IPS DF 19.7 (cell line): ENCODE data around the gene PHYHD1.

ENCODE experiments used
- DNase-seq: peaks from one replicate; pipeline ENCODE4 v3.0.0-alpha.2; 2013; ENCODE audit warnings: low read depth, low spot score

Gene PHYHD1

GRCh38 chr9:128920381-128921058 lies at the start of gene PHYHD1:
Gene PHYHD1 (plus strand): TSS chr9:128920982. CDS start chr9:128922324, 1,342 bp downstream.
- no peak for DNase-seq

GRCh38 chr9:128877852-128878251 lies 42.9 kb upstream of the PHYHD1 start:
- no peak for DNase-seq

GRCh38 chr9:128881884-128882676 lies 38.7 kb upstream of the PHYHD1 start, which contains the start of the genes KYAT1 and LRRC8A:
Gene KYAT1 (minus strand): TSS chr9:128881950. CDS start chr9:128845405, 36,545 bp downstream.
Gene LRRC8A (plus strand): TSS chr9:128882133. CDS start chr9:128907165, 25,032 bp downstream.
- DNase-seq: peak; percentile 93

- no peak for DNase-seq
Measured at GRCh38 chr9:128882677-128883603, 37.8 kb upstream of the PHYHD1 start.

- no peak for DNase-seq
Measured at GRCh38 chr9:128884164-128884563, 36.6 kb upstream of the PHYHD1 start.

- DNase-seq: no peak
Measured at GRCh38 chr9:128885376-128885775, 35.4 kb upstream of the PHYHD1 start.

GRCh38 chr9:128885798-128886197 lies 35.0 kb upstream of the PHYHD1 start:
- no peak for DNase-seq

- DNase-seq: no peak
Measured at GRCh38 chr9:128886211-128886891, 34.4 kb upstream of the PHYHD1 start.

- DNase-seq: no peak
Measured at GRCh38 chr9:128887049-128887448, 33.7 kb upstream of the PHYHD1 start.

GRCh38 chr9:128887914-128888350 lies 32.9 kb upstream of the PHYHD1 start:
- peak; percentile 93 for DNase-seq

GRCh38 chr9:128891321-128892220 lies 29.2 kb upstream of the PHYHD1 start:
- no peak for DNase-seq

GRCh38 chr9:128892221-128892921 lies 28.4 kb upstream of the PHYHD1 start:
- no peak for DNase-seq

- no peak for DNase-seq
Measured at GRCh38 chr9:128893354-128893753, 27.4 kb upstream of the PHYHD1 start.

- no peak for DNase-seq
Measured at GRCh38 chr9:128894764-128895163, 26.0 kb upstream of the PHYHD1 start.

GRCh38 chr9:128895556-128895955 lies 25.2 kb upstream of the PHYHD1 start:
- DNase-seq: no peak

GRCh38 chr9:128898382-128898781 lies 22.4 kb upstream of the PHYHD1 start:
- DNase-seq: no peak

GRCh38 chr9:128898845-128899565 lies 21.8 kb upstream of the PHYHD1 start:
- DNase-seq: no peak

- no peak for DNase-seq
Measured at GRCh38 chr9:128899566-128900322, 21.0 kb upstream of the PHYHD1 start.
